AG08396 (cell line): ENCODE data around the gene KMO.

Experiments
- DNase-seq: peaks from one replicate; pipeline ENCODE4 v3.0.0; 2012; ENCODE audit warnings: low spot score, mixed read lengths

The KMO gene

DNA sequence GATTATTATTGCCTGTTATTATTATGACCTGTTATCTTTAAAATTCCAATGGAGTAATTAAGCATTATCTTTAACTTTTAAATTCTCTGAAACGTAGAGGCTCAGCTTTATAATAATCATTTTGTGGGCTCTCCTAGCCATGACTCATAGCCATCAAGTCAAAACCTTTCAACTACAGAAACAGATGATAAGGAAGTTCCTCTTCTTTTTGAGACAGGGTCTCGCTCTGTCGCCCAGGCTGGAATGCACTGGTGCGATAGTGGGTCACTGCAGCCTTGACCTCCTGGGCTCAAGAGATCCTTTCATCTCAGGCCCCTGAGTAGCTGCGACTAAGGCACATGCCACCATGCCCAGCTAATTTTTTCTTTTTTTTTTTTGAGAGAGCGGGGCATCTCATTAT lies 64.5 kb downstream of the KMO start:
- DNase-seq = no peak

DNA sequence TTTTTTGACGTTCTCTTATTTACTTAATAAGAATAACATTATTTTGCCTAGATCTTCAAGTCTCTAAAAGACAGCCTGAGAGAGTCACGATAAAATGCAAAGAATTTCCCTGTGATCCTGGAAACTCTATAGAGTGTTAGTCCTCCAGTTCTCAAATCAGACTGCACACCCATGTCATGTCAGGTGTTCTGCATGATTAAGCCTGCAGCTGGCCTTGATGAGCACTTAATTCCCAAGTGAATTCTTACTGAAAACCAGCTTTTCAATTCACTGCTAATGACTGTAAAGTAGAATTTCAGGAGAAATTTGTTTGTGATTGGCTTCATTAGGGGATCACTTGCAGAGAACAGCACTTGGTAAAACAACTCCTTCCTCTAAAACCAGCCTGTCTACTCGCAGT lies 66.1 kb downstream of the KMO start:
- DNase-seq = no peak

DNA sequence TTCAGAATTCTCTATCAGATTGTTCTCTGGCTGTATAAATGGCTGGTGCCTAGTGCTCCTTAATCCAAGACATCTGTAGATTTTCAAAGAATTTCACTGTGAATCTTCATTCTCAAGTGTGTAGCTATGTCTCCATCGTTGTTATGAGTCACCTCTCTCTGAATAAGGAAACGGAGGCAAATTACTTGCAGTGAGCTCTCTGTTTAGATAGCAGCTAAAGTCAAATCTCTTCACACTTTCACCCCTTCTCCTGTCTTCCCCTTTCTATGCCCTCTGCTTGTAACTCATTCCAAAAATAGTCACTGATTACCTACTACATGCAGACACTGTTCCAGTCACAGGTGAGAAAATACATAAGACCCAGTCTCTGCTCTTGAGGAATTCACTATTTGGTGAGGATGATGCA lies 68.3 kb downstream of the KMO start:
- no peak for DNase-seq

DNA sequence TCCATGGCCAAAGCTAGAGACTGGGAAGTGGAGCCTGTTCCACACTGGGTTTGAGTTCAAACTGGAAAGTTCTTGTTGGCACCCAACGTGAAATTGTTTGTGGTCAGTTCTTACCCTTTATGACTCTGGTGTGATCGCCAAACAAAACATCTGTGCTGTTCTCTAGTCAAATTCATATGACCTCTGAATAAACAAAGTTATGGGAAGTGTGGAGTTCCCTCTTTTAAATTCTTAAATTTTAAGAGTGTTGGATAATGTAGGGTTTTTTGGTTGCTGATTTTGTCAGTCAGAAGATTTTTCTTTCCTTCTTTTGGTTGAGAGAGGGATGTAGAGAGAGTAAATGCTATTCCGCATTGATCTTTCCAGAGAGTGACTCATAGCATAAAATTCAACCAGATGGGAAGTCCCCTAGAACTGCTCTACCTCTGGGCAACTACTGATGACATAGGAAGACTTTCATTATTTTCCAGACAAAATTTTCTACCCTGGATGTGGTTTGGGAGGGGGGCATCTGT lies 71.6 kb downstream of the KMO start:
- no peak for DNase-seq

DNA sequence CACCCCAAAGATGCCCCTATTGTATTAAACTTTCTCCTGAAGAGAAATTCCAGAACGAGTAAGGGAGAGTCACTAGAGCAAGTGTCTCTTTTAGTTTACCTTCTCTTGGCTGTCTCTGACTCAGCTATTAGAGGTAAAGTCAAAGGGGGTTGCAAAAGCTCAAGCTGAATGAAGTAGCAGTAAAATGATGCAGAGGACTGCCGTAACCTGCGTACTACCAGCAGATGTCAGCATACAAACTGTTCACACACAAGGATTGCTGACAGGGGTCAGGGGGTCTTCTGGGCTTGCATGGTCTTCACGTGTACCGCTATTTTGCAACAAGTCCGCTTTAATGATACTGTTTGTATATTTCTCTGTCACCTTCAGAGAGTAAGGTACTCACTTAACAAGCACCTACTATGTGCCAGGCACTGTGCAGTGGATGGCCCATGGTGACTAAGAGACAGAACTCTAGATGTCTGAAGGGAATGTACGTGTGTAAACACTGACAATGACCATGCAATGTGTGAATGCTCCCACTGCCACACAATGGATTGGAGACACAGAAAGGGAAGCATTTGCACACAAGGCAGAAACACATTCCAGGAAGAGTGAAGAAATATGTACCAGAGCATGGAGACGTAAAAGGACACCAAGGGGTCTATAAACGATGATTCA lies 73.1 kb downstream of the KMO start:
- no peak for DNase-seq

DNA sequence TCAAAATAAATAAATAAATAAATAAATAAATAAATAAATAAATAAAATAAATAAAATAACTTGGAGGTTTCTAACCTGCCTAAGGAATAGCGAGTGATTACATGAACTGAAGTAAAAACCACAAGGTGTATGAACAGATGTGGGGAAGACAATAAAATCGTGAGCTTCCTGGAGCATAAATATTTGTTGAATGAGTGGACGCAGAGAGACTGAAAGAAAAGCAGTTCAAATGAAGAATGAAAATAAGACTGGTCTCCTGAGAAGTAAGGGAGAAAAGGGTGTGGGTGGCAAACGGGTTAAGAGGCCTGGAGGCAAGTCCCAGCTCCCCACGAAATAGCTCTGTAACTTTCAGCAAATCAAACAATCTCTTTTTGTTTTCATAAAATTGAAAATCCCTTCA lies 74.4 kb downstream of the KMO start:
- DNase-seq = no peak

DNA sequence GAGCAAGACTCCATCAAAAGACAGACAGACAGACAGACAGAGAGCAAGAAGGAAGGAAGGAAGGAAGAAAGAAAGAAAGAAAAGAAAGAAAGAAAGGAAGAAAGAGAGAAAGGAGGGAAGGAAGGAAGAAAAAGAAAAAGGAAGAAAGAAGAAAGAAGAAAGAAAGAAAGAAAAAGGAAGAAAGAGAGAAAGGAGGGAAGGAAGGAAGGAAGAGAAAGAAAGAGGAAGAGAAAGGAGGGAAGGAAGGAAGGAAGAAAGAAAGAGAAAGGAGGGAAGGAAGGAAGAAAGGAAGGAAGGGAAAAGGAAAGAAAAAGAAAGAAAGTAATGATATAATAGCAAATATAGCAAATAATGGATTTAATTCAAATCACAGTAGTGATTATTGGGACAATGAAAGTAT lies 75.3 kb downstream of the KMO start:
- DNase-seq = no peak

DNA sequence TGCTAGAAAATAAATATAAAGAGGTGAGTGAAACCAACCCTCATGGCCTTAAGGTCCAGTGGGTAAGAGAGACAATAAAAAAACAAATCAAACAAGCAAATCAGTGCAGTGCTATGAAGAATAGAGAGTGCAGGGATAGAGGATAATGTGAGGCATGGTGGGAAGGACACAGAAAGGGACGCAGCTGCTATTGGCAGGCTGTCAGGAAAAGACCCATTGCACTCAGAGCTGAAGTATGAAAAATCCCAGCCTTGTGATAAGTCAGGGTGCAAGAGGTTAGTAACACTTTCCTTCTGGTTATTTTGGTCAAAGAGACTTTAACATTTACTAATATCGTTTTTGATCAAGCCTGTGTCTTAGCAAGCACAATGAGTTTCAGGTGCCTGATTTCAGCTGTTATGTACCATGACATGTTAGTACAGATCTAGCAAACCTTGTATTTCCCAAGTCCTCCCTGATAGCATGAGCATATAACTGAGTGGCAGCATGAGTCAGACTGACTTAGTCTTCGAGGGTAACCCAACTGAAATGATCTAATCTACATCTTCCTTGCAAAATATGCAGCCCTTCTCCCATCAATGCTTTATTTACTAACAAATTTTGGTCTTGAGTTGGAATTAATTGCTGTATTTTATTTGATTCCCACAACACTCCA lies 76.3 kb downstream of the KMO start:
- no peak for DNase-seq

DNA sequence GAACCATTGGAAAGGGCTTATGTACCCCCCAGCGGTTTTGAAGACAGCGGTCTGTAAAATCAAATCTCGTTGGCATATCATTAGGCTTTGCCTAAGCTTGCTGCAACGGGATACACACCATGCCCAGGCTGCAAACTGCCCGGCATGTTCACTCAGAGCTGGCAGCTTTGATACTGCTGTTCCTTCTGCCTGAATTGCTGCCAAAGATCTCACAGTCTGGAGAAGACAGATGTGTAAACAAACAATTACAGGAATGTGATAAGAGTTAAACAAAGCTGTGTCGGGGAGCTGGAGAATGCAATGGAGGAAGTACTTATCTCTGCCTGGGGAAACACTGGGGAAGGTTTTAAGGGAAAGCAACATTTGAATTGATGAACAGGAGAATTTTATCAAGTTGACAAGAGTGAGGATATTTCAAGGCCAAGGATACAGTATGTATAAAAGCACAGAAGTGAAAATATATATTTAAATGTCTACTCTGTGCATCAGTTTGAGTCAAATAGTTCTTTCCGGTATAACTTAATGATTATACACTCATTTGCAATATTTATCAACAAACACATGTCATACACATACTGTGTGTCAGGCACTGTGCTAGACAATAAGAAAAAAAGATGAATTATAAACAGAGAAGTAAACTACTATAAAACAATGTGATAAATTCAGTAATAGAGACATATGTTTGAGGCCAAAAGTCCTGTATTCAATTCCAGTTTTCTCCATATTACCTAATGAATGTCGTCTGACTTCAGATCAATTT lies 78.1 kb downstream of the KMO start:
- peak; percentile 18 for DNase-seq

DNA sequence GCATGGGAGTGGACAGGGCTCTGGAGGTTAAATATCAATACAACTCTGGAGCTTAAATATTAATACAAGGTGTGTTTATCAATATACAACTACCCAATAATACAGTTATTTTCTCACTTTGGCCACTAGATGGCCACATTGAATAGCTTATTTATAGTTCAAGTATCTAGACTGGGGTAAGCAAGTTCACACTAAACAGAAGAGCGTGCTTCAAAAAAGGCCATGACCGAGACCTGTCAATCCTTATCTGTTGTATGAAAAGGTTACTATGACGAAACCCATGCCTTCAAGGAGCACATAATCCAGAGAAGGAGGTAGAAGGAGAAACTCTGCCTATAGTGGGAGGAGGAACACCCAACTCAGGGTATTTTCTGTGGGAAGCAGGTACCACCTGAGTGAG lies 78.9 kb downstream of the KMO start:
- DNase-seq = peak; percentile 16

DNA sequence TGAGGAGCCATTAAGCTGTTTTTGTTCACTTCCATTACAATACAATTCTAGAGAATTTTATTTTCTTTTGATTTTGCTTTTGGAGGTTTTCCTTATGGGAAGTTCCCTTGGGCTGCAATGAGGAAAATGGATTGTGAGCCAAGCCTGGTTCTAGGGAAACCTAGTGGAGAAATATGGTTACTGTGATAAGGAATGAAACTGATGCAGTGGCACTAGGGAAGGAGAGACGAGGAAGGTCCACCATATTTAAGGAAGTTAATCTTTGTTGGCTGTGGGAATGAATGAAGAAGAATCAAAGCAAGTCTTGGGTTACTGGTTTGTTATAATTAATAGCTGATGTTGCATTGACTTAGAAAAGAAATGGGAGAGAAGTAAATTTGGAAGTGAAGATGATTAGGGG lies 79.6 kb downstream of the KMO start:
- DNase-seq = no peak

DNA sequence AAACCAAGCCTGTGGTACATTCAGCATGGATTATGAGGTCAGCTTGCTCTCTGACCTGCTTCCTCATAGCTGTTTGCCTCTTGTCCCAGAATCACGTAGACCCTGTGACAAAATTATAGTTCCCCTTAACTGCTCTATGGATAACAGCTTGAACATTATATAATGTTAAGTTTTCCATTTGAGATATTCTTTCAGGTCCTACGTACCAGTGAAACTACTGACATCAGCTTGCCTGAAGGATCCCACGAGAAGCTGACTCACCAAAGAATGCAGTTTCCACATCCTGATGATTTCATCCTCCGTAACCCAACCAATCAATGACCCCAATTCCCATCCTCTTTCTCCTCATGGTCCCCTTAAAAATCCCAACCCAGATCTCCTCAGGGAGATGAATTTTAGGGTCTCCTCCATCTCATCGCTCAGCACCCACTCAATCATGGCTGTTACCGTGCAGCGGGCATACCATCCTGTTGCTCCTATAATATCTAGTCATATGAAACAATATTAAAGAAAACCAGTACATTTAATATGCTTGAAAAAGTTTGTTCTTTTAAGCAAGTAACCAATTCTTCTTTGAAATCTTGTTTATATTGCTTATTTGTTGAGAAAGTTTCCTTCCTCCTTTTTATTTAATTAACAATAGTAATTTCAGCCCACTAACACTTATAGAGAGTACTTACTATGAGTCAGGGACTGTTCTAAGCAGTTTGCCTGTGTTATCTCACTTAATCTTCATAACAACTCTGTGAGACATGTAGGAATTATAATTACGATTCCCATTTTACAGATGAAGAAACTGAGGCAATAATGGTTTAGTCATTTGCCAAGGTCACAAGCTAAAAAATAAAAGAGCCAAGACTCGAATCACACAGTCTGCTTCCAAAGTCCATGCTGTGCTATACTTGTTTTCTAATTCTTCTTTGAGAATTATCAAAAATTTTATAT lies 80.6 kb downstream of the KMO start:
- peak; percentile 45 for DNase-seq

DNA sequence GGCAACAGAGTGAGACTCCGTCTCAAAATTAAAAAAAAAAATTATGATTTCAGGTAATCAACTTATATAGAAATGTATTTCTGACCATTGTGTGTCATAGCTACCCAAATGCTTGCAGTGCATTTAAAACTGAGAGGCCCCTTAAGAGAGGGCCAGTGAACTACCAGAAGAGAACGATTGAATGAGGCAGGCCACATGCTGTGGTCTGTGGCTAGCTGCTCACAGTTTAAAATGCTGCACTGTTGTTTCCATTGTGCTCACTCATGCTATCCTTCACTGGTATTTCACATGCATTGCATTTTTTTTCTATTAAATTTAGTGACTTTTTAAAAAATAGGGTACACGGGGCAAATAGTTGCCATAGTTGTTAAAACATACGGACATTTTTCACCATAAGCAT lies 82.0 kb downstream of the KMO start:
- DNase-seq = no peak

DNA sequence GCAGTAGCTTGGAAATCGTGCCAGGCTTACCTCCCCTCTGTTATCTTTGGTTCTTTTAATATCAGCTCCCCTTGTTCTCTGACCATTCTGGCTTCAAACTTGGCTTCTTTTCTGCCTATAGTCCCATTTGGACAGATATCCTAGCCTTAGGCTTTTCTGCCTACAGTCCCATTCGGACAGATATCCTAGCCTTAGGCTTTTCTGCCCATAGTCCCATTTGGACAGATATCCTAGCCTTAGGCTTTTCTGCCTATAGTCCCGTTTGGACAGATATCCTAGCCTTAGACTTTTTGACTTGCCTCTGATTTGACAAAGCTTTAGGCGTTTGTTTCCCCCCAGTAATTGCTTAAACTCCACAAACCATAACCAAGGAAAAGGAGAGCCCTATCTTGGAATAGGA lies 82.4 kb downstream of the KMO start:
- no peak for DNase-seq

DNA sequence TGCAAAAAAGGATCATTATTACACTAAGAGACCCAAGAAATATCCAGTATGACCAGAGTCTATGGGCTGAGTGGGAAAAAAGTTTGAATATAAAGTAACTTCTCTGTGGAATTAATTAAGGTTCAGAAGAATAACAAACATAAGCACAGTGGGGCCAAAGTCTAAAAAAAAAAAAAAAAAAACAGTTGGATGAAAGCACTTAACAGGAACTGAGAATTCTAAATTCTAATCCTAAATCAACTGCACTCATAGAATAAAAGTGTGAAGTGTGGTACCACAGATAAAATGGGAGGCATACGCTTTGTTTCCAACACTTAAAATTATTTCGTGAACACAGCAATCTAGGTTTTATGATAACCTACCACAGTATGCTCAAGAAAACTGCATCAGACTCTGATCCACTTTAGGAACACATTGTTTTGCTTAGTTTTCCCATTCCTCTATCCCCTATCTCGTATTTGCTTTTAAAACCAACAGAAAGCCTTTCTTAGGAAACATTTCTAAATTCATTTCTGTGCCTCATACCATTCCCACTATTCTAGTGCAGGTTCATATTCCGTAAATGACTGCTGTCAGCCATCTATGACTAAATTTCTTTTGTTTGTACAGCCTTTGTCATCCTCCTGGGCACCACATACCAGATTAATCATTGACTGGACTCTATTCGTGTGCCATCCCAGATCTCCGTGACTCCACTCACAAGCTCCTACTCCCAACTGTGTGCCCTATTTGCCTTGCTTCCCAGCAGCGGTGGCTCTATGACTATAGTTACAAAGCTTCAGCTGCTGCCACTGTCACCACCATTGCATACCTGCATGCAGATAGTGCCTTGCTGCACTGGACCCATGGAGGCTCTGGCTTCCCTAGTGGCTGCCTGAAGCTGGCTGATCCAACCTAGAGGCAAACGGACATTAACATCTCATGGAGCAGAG lies 83.1 kb downstream of the KMO start:
- no peak for DNase-seq

DNA sequence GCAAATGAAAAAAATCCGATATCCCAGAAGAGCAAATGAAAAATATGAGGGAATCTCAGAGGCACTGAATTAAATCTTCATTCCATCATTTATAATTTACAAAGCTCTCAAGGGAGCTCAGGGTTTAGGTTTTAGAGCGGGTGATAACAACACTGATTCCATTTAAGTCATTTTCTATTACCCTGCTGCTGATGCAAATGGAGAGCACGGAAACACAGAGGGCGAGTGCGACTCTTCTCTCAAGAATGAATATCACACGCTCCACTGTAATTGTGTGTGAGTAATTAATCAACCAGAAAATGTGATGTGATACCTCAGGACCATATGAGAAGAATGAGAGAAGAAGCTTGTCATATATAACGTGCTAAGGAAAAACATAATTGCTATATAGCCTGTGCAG lies 85.2 kb downstream of the KMO start:
- DNase-seq = no peak

DNA sequence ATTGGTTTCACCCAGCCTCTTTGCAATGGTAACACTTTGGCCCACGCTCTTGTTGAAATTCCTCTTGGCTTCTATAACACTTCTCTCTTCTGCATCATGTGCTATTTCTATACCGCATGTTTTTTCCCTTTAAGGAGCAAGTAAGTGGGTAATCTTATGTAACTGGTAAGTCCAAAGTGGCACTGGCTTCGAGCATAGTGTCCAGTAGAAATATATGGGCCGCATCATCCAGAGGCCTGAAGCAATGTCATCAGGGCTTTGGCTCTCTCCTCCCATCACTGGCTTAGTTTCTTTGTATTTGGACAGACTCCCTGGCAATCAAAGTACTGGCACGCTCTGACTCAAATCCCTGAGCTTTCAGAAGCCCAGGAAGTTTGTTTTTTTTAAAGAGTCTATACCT lies 90.5 kb downstream of the KMO start:
- no peak for DNase-seq

DNA sequence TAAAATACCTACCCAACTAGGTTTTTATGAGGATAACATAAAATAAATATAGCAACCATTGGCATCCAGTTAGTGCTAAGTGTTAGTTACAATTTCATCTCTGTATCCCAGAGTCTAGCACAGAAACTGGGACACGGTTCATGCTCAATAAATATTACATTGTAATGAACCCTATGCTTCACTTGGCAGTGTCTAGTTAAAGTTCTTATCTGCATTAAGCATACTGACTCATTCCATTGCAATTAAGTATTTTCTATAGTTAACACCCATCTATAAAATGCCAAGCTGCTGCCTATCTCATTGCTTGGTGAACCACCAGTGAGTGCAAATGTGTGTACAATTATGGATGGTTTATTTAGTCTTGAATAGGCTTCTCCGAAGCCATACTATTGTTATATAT lies 92.8 kb downstream of the KMO start:
- no peak for DNase-seq

DNA sequence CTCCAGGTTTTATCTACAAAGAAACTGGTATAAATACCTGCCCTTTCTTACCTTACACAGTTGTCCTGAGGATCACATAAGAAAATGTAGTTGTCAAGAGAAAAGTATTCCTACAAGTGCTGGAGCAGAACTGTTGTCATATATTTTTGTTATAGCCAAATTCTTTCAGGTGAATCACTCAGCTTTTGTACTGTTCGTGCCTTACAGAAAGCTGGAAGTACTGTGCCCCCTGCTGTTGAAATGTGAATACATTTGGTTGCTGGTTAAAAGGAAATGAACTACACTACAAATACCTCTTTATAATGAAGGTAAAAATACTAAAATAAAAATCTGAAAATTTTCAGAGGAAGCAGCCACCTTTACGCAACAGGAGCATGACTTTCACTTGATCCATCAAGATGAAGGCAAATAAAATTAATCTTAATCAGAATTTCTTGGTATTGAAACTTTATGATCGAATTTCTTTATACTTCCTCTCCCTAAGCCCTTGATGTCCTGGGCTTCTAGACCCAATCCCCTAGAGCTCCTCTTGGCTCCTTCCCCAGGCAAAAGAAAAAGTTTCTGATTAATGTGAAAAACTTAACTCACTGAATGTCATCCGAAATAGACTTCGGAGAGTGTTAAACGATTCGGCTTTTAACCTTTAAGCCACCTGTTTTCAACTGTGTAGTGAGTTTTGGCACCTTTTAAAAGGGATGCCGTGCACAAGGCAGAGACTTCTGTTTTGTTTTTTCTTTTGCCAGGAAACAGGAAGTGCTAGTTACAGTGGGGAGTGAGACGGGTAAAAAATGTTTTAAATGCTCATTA lies 95.5 kb downstream of the KMO start:
- peak; percentile 55 for DNase-seq

DNA sequence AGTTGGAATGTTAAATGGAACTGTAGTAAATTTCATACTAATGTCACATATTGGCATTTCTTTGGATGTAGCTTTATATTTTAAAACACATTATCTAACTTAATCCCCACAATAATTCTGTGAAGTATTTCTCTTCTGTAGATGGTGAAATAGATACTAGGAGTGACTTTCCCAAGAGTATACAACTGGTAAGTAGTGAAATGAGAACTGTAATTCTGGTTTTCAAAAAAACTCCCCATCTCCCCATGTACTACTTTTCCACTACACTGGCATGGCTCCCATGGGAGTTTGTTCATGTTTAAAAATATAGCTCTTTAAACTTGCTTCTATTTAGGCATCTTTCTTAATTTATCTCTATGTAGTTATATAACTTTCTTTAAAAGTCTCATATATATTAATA lies 97.8 kb downstream of the KMO start:
- no peak for DNase-seq
